H9 (cell line): ENCODE data around the gene LDLRAP1. TPM values are rescaled to one million over a fixed set of nuclear protein-coding genes. Genes with fewer than 3 reads are reported as not detected.

Experiments used
- DNase-seq: peaks from one replicate; pipeline ENCODE4 v3.0.0-alpha.2; 2017
- H2AFZ ChIP-seq: one replicate; pipeline ENCODE4 v1.6.1; 2013; ENCODE audit warnings: mild to moderate bottlenecking, low read length, control low read depth, moderate library complexity
- H2AK5ac ChIP-seq: 2 replicates; pipeline ENCODE4 v1.6.1; 2013; ENCODE audit warnings: low read length, control low read depth, mixed read lengths; ENCODE audit not compliant: insufficient read length
- H2BK120ac ChIP-seq: one replicate; pipeline ENCODE4 v1.6.1; 2013; ENCODE audit warnings: low read depth, mild to moderate bottlenecking, low read length, control low read depth, inconsistent platforms; ENCODE audit not compliant: poor library complexity, severe bottlenecking
- H2BK12ac ChIP-seq: 2 replicates; pipeline ENCODE4 v1.6.1; 2013; ENCODE audit warnings: low read length, control low read depth, mixed read lengths, low read depth; ENCODE audit not compliant: insufficient read length
- H2BK15ac ChIP-seq: 2 replicates; pipeline ENCODE4 v1.6.1; 2013; ENCODE audit warnings: low read depth, low read length, control low read depth
- H2BK20ac ChIP-seq: one replicate; pipeline ENCODE4 v1.6.1; 2013; ENCODE audit warnings: low read depth, mild to moderate bottlenecking, low read length, control low read depth, inconsistent platforms; ENCODE audit not compliant: poor library complexity, severe bottlenecking
- H2BK5ac ChIP-seq: 2 replicates; pipeline ENCODE4 v1.6.1; 2013; ENCODE audit warnings: low read length, control low read depth, mixed read lengths; ENCODE audit not compliant: insufficient read length
- H3K14ac ChIP-seq: 2 replicates; pipeline ENCODE4 v1.6.1; 2013; ENCODE audit warnings: low read length, control low read depth; ENCODE audit not compliant: insufficient read depth
- H3K18ac ChIP-seq: 2 replicates; pipeline ENCODE4 v1.6.1; 2013; ENCODE audit warnings: low read depth, mild to moderate bottlenecking, mixed read lengths, low read length, control low read depth; ENCODE audit not compliant: insufficient read length
- H3K23ac ChIP-seq: 2 replicates; pipeline ENCODE4 v1.6.1; 2013; ENCODE audit warnings: low read length, control low read depth, mixed read lengths, low read depth; ENCODE audit not compliant: insufficient read length
- H3K23me2 ChIP-seq: 2 replicates; pipeline ENCODE4 v1.6.1; 2013; ENCODE audit warnings: low read depth, mild to moderate bottlenecking, mixed read lengths, low read length, control low read depth; ENCODE audit not compliant: insufficient read length, poor library complexity, severe bottlenecking
- H3K27ac ChIP-seq: 2 replicates; pipeline ENCODE4 v1.5.1; 2013; ENCODE audit warnings: low read length, control low read depth, mixed read lengths, low read depth; ENCODE audit not compliant: insufficient read length
- H3K27me3 ChIP-seq: 2 replicates; pipeline ENCODE4 v1.6.1; 2013; ENCODE audit warnings: low read length, control low read depth, inconsistent platforms; ENCODE audit not compliant: insufficient read depth
- H3K4ac ChIP-seq: 2 replicates; pipeline ENCODE4 v1.6.1; 2013; ENCODE audit warnings: low read depth, mild to moderate bottlenecking, control low read depth, inconsistent platforms, low read length, moderate library complexity
- H3K4me1 ChIP-seq: 2 replicates; pipeline ENCODE4 v1.6.1; 2013; ENCODE audit warnings: low read length, control low read depth, inconsistent platforms; ENCODE audit not compliant: insufficient read depth
- H3K4me2 ChIP-seq: 2 replicates; pipeline ENCODE4 v1.6.1; 2013; ENCODE audit warnings: low read length, control low read depth, mixed read lengths; ENCODE audit not compliant: insufficient read length, insufficient read depth
- H3K56ac ChIP-seq: 2 replicates; pipeline ENCODE4 v1.6.1; 2013; ENCODE audit warnings: low read depth, mild to moderate bottlenecking, mixed read lengths, low read length, control low read depth; ENCODE audit not compliant: insufficient read length
- H3K79me1 ChIP-seq: 2 replicates; pipeline ENCODE4 v1.6.1; 2013; ENCODE audit warnings: low read depth, mild to moderate bottlenecking, moderate library complexity, low read length, control low read depth, inconsistent platforms; ENCODE audit not compliant: insufficient read depth, poor library complexity, severe bottlenecking
- H3K79me2 ChIP-seq: 2 replicates; pipeline ENCODE4 v1.6.1; 2013; ENCODE audit warnings: low read length, control low read depth, inconsistent platforms; ENCODE audit not compliant: insufficient read depth
- H3K9ac ChIP-seq: 2 replicates; pipeline ENCODE4 v1.6.1; 2013; ENCODE audit warnings: low read length, control low read depth, mixed read lengths; ENCODE audit not compliant: insufficient read length; ENCODE audit errors: extremely low read depth
- H3K9me3 ChIP-seq: one replicate; pipeline ENCODE4 v1.6.1; 2013; ENCODE audit warnings: low read depth, low read length, inconsistent platforms; ENCODE audit not compliant: control insufficient read depth
- H3T11ph ChIP-seq: one replicate; pipeline ENCODE4 v1.6.1; 2013; ENCODE audit warnings: mild to moderate bottlenecking, low read length, control low read depth, inconsistent platforms
- H4K20me1 ChIP-seq: one replicate; pipeline ENCODE4 v1.6.1; 2013; ENCODE audit not compliant: control insufficient read depth, insufficient read length, insufficient read depth
- H4K5ac ChIP-seq: 2 replicates; pipeline ENCODE4 v1.6.1; 2013; ENCODE audit warnings: low read depth, mild to moderate bottlenecking, mixed read lengths, low read length, control low read depth; ENCODE audit not compliant: insufficient read length
- H4K8ac ChIP-seq: replicated peaks from 2 replicates; pipeline ENCODE4 v1.6.1; 2013; ENCODE audit warnings: low read length, control low read depth, mixed read lengths, low read depth; ENCODE audit not compliant: insufficient read length
- H4K91ac ChIP-seq: 2 replicates; pipeline ENCODE4 v1.6.1; 2013; ENCODE audit warnings: low read depth, mild to moderate bottlenecking, moderate library complexity, mixed read lengths, low read length, control low read depth; ENCODE audit not compliant: insufficient read length
- H3K27ac Mint-ChIP-seq, 3 experiments: 2 replicates in 2 of 3; 3 replicates in 1 of 3; pipeline ENCODE4 v1.8.0; 2020 to 2021; ENCODE audit warnings: mixed read lengths in 3 of 3, mild to moderate bottlenecking in 1 of 3, moderate library complexity in 1 of 3
- H3K27me3 Mint-ChIP-seq: 2 replicates; pipeline ENCODE4 v1.8.0; 2021; ENCODE audit warnings: low read depth, mild to moderate bottlenecking, moderate library complexity, mixed read lengths
- H3K36me3 Mint-ChIP-seq, 3 experiments: 2 replicates in 2 of 3; 3 replicates in 1 of 3; pipeline ENCODE4 v1.8.0; 2020 to 2021; ENCODE audit warnings: low read depth in 3 of 3, mixed read lengths in 3 of 3; ENCODE audit not compliant: insufficient read depth in 1 of 3
- H3K4me1 Mint-ChIP-seq, 2 experiments: 2 replicates each; pipeline ENCODE4 v1.8.0; 2020; ENCODE audit warnings: mixed read lengths in 2 of 2
- H3K4me3 Mint-ChIP-seq, 2 experiments: 2 replicates in 1 of 2; 3 replicates in 1 of 2; pipeline ENCODE4 v1.8.0; 2020 to 2021; ENCODE audit warnings: mild to moderate bottlenecking in 2 of 2, mixed read lengths in 2 of 2, moderate library complexity in 1 of 2
- H3K9me3 Mint-ChIP-seq, 2 experiments: 2 replicates in 1 of 2; 3 replicates in 1 of 2; pipeline ENCODE4 v1.8.0; 2020; ENCODE audit warnings: mild to moderate bottlenecking in 2 of 2, mixed read lengths in 2 of 2, moderate library complexity in 1 of 2
- CTCF ChIP-seq: fragments of 200-600 bp; sonication (generic); conservative IDR thresholded peaks from 3 replicates; pipeline ENCODE4 v1.8.0; 2021; ENCODE audit warnings: antibody characterized with exemption, mild to moderate bottlenecking
- WGBS: extraction: QIAGEN DNeasy Blood & Tissue Kit; methylation state at CpG from one replicate; pipeline ENCODE4 v1.1.7; 2013; ENCODE audit warnings: missing lambda C conversion rate, low lambda C conversion rate, mixed read lengths; ENCODE audit not compliant: insufficient read length; ENCODE audit errors: extremely low coverage; 5-methylcytosine and 5-hydroxymethylcytosine counted together
- total RNA-seq: library from RNA; stranded (reverse); gene quantifications from 2 replicates; pipeline ENCODE4 v1.2.1, GENCODE V29; 2021

The LDLRAP1 gene
- total RNA-seq, 1 experiment from 2014 or later, result 15.7 TPM

- H3K27me3 Mint-ChIP-seq, result no peaks in the 10 kb centered on the region
- no peak overlapping the region for H3K27ac Mint-ChIP-seq
- Histone ChIP-seq H3K4ac (no peak overlapping the region), H4K20me1 (no peaks in the 10 kb centered on the region), H2BK15ac (no peak overlapping the region), H3K27ac (no peak overlapping the region), H2BK20ac (no peak overlapping the region), H3T11ph (no peak overlapping the region), H3K23me2 (no peaks in the 10 kb centered on the region), H3K79me1 (no peaks in the 10 kb centered on the region), H3K79me2 (no peaks in the 10 kb centered on the region), H3K9me3 (no peaks in the 10 kb centered on the region), H3K27me3 (no peaks in the 10 kb centered on the region), H4K8ac (no peak overlapping the region), H4K5ac (no peak overlapping the region), H3K9ac (no peak overlapping the region), H3K14ac (no peak overlapping the region), H2BK120ac (no peak overlapping the region), H3K4me1 (no peaks in the 10 kb centered on the region), H2BK5ac (no peak overlapping the region), H4K91ac (no peak overlapping the region), H3K23ac (no peak overlapping the region), H2AFZ (no peak overlapping the region), H3K18ac (no peak overlapping the region), H3K56ac (no peak overlapping the region), H2BK12ac (no peak overlapping the region), H3K4me2 (no peak overlapping the region), H2AK5ac (no peak overlapping the region)
- H3K36me3 Mint-ChIP-seq, result peaks cover 0 to 23% (median 0%) of the 10 kb centered on the region in 3 experiments; a peak in 3 of 7 replicates
- WGBS, result no CpG with 5 or more reads among the region's 1 CpG
- H3K4me1 Mint-ChIP-seq, result peaks cover 30 to 32% of the 10 kb centered on the region in 2 experiments
- DNase-seq, result no peak
- TF ChIP-seq CTCF, result no peak
- no peaks in the 10 kb centered on the region for H3K9me3 Mint-ChIP-seq
- no peak overlapping the region for H3K4me3 Mint-ChIP-seq
Observed at GRCh38 chr1:25500694-25501093, 42.7 kb upstream of the LDLRAP1 start.
